ENCODE results near the gene VSTM2L.

VSTM2L gene

DNA sequence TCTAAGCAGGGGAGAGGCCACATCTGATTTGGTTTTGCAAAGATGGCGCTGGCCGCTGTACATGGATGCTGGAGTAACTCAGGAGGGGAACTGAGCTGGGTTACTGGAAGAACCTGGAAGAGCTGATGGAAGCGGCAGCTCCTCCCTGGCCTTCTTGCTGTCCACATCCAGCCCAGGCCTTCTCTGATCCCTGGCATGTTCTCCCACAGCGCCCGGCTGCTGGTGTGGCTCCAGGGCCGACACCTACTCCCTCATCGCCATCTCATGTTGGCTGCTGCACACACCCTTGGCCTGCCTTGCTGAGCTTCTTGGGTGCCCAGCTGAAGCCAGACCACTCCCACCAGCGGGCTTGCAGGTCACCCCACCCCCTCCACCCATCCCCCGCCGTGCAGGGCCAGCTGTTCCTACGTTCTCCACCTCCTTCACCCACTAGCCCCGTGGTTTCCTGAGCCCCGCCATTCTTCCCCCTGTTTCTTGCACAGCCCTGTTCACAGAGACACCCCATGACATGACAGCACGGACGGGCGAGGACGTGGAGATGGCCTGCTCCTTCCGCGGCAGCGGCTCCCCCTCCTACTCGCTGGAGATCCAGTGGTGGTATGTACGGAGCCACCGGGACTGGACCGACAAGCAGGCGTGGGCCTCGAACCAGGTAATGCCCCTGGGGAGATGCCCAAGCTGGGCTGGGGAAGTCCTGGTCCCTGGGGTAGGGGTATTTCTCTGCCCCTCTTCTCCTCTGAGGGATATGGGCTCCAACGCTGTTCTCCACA, 28.4 kb downstream of the VSTM2L start:
- TF ChIP-seq, protein P1, sequence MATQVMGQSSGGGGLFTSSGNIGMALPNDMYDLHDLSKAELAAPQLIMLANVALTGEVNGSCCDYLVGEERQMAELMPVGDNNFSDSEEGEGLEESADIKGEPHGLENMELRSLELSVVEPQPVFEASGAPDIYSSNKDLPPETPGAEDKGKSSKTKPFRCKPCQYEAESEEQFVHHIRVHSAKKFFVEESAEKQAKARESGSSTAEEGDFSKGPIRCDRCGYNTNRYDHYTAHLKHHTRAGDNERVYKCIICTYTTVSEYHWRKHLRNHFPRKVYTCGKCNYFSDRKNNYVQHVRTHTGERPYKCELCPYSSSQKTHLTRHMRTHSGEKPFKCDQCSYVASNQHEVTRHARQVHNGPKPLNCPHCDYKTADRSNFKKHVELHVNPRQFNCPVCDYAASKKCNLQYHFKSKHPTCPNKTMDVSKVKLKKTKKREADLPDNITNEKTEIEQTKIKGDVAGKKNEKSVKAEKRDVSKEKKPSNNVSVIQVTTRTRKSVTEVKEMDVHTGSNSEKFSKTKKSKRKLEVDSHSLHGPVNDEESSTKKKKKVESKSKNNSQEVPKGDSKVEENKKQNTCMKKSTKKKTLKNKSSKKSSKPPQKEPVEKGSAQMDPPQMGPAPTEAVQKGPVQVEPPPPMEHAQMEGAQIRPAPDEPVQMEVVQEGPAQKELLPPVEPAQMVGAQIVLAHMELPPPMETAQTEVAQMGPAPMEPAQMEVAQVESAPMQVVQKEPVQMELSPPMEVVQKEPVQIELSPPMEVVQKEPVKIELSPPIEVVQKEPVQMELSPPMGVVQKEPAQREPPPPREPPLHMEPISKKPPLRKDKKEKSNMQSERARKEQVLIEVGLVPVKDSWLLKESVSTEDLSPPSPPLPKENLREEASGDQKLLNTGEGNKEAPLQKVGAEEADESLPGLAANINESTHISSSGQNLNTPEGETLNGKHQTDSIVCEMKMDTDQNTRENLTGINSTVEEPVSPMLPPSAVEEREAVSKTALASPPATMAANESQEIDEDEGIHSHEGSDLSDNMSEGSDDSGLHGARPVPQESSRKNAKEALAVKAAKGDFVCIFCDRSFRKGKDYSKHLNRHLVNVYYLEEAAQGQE (IDR thresholded peaks at IDR 0.05; ENCODE audit: insufficient read depth in 1 of 2, low read depth in 2 of 2, low read length in 2 of 2) = no peak
- TF ChIP-seq TAF1 (IDR thresholded peaks at IDR 0.05; ENCODE audit: borderline replicate concordance, insufficient read depth, low read length) (no peak), FOXP2 (optimal IDR thresholded peaks at IDR 0.05; ENCODE audit: borderline replicate concordance, extremely low read depth, extremely low read length, insufficient read depth) (no peak), SIN3A (IDR thresholded peaks at IDR 0.05; ENCODE audit: borderline replicate concordance, insufficient read depth, low read length) (no peak), POLR2AphosphoS5 (IDR thresholded peaks at IDR 0.05; ENCODE audit: low read depth, low read length) (no peak)

DNA sequence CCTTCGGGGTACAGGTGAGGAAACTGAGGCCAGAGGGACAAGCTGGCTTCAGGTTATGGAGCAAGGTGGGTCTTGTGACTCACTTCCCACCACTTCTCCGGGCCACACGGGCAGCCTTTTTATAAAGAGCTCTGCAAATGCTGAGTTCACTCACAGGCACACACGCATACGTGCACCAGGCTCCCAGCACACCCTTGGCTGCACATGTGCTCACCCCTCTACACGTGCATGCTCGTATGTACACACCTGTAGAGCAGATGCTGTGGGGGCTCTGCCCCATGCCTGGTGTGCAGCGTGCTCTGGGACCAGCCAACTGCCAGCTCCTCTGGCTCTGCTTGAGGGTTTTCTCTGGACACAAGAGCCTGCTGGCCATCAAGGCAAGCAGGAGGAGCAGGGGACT, 29.1 kb downstream of the VSTM2L start:
- no peak for TF ChIP-seq TAF1 (IDR thresholded peaks at IDR 0.05; ENCODE audit: borderline replicate concordance, insufficient read depth, low read length)
- TF ChIP-seq FOXP2 (optimal IDR thresholded peaks at IDR 0.05; ENCODE audit: borderline replicate concordance, extremely low read depth, extremely low read length, insufficient read depth) = no peak
- TF ChIP-seq, protein P1 (IDR thresholded peaks at IDR 0.05; ENCODE audit: insufficient read depth in 1 of 2, low read depth in 2 of 2, low read length in 2 of 2) = no peak
- TF ChIP-seq POLR2AphosphoS5 (IDR thresholded peaks at IDR 0.05; ENCODE audit: low read depth, low read length) = no peak
- no peak for TF ChIP-seq SIN3A (IDR thresholded peaks at IDR 0.05; ENCODE audit: borderline replicate concordance, insufficient read depth, low read length)

DNA sequence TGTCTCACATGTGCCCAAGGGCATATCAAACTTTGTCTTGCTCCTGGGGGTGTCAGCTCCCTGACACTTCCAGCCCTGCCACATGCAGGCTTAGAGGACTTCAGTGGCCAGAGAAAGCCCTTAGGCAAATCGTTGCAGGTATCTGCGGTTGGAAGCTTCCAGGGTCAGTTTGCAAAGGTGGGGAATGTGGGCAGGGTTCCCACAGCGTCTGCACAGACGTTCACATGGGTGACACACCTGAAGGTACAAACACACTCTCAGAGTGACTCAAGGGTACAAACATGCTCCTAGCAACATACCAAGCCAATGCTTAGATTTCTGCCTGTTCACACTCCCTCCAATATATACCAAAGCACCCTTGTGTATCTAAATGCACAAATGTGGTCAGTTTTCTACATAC, 30.0 kb downstream of the VSTM2L start:
- TF ChIP-seq TAF1 (IDR thresholded peaks at IDR 0.05; ENCODE audit: borderline replicate concordance, insufficient read depth, low read length) (no peak), POLR2AphosphoS5 (IDR thresholded peaks at IDR 0.05; ENCODE audit: low read depth, low read length) (no peak), FOXP2 (optimal IDR thresholded peaks at IDR 0.05; ENCODE audit: borderline replicate concordance, extremely low read depth, extremely low read length, insufficient read depth) (no peak), SIN3A (IDR thresholded peaks at IDR 0.05; ENCODE audit: borderline replicate concordance, insufficient read depth, low read length) (no peak)
- TF ChIP-seq, protein P1 (IDR thresholded peaks at IDR 0.05; ENCODE audit: insufficient read depth in 1 of 2, low read depth in 2 of 2, low read length in 2 of 2) = no peak

DNA sequence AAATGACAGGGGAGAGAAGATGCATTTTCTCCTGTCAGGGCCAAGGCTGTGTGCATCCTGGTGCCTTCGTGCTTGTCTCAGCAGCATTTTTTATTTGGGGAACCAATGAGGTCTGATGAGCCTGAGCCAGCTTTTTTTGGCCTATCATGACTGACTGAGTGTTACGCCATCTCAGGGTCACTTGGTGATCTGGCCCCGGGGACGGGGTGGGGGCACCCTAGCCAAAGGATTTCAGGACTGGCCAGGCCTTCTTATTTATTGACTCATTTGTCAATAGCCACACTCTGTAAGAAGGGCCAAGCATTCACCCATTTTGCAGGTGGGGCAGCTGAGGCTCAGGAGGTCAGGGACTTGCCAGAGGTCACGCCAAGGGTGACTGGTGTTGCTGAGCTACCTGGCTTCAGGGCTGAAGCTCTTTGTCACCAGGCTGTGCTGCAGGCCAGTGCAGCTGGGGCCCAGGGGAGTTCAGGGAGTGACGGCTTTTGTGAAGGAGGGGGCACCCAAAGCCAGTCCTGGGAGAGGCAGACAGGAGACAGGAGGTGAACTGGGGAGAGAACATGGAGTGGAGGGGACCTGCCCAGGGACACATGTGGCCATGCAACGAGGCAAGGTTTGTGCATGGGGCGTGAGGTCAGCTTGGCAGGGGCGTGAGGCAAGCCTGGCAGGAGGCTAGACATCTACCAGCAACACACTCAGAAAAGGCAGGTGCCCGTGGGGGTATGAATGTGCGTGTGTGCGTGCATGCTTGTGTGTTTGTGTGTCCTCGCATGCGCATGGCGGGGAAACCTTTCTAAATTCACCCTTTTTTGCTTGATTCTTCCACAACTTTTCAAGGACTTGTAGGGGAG, 31.1 kb downstream of the VSTM2L start:
- TF ChIP-seq SIN3A (IDR thresholded peaks at IDR 0.05; ENCODE audit: borderline replicate concordance, insufficient read depth, low read length) = no peak

DNA sequence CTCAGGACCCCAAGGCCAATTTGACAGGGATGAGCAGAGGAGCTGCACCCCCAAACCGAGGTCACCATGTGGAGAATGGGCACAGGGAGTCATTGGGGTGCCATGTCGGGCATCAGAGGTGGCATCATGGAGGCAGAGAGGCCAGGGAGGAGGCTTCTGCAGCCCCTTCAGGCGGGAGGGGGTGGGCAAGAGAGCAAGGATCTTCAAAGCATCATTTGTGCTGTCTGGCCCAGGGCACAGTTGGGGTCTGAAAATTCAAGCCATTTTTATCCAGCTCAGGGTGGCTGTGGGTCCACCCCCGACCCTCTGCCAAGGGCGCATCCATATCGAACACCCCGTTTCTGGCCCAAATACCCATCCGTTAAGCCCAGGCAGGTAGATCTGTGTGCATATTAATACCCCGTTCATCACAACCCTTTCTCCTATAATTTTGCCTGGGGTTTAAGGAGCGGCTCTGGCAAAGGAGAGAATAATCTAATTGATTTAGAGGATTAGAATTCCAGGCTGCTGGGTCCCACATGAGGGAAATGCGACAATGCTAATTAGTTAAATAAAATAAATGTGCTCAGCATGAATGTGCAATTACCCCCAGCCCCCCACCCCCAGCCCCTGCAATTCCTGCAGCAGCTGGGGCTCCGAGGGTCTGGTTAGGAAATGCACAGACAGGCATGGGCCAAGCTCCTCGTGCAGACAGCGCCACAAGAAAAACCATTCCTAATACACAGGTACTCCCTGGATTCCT, 31.9 kb downstream of the VSTM2L start:
- TF ChIP-seq FOXP2 (optimal IDR thresholded peaks at IDR 0.05; ENCODE audit: borderline replicate concordance, extremely low read depth, extremely low read length, insufficient read depth) (no peak), POLR2AphosphoS5 (IDR thresholded peaks at IDR 0.05; ENCODE audit: low read depth, low read length) (no peak), TAF1 (IDR thresholded peaks at IDR 0.05; ENCODE audit: borderline replicate concordance, insufficient read depth, low read length) (no peak)
- TF ChIP-seq, protein P1 (IDR thresholded peaks at IDR 0.05; ENCODE audit: insufficient read depth in 1 of 2, low read depth in 2 of 2, low read length in 2 of 2) = no peak
